GM21576 (cell line): ENCODE data around the gene ASB10.
A peak's percentile ranks its signal among the peaks of the same experiment; 100 is the strongest.

Experiments
- ATAC-seq: cut with Tn5 transposase; IDR thresholded peaks from one replicate; pipeline ENCODE4 v1.9.1; 2021; ENCODE audit warnings: mild to moderate bottlenecking, moderate library complexity; ENCODE audit not compliant: unreplicated experiment

The ASB10 gene, protein sequence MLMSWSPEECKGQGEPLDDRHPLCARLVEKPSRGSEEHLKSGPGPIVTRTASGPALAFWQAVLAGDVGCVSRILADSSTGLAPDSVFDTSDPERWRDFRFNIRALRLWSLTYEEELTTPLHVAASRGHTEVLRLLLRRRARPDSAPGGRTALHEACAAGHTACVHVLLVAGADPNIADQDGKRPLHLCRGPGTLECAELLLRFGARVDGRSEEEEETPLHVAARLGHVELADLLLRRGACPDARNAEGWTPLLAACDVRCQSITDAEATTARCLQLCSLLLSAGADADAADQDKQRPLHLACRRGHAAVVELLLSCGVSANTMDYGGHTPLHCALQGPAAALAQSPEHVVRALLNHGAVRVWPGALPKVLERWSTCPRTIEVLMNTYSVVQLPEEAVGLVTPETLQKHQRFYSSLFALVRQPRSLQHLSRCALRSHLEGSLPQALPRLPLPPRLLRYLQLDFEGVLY

DNA sequence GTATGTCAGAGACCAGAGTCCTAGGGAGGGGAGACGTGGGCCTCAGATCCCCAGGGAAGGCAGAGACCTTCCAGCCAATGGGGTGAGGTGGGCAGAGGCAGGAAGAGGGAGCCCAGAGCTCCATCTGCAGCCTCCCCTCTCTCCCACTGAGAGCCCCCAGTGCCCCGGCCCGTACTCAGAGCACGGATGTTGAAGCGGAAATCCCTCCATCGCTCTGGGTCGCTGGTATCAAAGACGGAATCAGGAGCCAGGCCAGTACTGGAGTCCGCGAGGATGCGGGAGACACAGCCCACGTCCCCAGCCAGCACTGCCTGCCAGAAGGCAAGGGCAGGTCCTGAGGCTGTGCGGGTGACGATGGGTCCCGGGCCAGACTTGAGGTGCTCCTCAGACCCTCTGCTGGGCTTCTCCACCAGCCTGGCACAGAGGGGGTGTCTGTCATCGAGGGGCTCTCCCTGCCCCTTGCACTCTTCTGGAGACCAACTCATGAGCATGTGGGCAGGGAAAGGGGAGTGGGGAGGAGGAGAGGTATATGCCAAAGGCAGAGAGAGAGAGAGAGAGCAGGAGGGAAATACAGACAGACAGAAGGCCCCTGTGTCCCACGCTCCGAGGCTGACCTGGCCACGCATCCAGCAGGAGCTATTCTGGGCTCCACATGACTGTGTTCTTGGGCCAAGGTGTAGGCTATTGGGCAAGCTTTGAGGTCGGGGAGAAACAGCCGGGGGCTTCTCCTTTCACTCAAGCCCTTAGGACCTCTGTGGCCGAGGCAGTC lies at the start of gene ASB10:
Gene ASB10 (minus strand): TSS at position 611 of the 769 bp plus-strand sequence. CDS start 120 bp downstream, at position 491.
- ATAC-seq = no peak

DNA sequence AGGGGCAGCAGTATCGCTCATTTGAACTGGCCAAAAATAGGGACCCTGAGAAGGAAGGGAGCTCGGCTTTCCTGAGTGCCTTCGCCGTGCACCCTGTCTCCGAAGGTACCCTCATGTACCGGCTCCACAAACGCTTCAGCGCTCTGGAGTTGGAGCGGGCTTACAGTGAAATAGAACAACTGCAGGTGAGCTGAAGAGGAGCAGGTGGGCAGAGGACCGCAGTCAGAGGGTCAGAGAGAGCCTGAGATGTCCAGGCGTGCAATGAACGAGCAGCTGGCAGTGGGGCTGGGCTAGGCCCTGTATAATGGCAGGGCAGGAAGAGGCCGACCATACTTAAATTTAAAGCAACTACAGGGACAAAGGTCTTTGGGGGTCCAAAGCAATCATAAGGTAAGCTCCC lies 49.4 kb upstream of the ASB10 start:
- ATAC-seq = no peak

DNA sequence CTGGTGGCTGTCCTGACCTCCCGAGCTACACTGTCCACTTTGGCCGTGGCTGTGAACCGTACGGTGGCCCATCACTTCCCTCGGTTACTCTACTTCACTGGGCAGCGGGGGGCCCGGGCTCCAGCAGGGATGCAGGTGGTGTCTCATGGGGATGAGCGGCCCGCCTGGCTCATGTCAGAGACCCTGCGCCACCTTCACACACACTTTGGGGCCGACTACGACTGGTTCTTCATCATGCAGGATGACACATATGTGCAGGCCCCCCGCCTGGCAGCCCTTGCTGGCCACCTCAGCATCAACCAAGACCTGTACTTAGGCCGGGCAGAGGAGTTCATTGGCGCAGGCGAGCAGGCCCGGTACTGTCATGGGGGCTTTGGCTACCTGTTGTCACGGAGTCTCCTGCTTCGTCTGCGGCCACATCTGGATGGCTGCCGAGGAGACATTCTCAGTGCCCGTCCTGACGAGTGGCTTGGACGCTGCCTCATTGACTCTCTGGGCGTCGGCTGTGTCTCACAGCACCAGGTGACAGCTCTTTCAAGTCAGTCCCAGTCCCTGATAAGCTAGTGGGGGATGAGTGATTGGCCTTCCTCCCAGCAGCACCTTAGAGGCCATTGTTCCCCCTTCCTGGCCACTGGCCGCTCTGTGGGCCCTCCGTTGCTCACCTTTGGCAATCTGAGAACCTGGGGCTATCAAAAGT lies 48.2 kb upstream of the ASB10 start:
- ATAC-seq = no peak

DNA sequence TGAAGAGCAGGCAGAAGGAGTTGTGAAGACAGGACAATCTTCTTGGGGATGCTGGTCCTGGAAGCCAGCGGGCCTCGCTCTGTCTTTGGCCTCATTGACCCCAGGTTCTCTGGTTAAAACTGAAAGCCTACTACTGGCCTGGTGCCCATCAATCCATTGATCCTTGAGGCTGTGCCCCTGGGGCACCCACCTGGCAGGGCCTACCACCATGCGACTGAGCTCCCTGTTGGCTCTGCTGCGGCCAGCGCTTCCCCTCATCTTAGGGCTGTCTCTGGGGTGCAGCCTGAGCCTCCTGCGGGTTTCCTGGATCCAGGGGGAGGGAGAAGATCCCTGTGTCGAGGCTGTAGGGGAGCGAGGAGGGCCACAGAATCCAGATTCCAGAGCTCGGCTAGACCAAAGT lies 46.8 kb upstream of the ASB10 start:
- no peak for ATAC-seq

DNA sequence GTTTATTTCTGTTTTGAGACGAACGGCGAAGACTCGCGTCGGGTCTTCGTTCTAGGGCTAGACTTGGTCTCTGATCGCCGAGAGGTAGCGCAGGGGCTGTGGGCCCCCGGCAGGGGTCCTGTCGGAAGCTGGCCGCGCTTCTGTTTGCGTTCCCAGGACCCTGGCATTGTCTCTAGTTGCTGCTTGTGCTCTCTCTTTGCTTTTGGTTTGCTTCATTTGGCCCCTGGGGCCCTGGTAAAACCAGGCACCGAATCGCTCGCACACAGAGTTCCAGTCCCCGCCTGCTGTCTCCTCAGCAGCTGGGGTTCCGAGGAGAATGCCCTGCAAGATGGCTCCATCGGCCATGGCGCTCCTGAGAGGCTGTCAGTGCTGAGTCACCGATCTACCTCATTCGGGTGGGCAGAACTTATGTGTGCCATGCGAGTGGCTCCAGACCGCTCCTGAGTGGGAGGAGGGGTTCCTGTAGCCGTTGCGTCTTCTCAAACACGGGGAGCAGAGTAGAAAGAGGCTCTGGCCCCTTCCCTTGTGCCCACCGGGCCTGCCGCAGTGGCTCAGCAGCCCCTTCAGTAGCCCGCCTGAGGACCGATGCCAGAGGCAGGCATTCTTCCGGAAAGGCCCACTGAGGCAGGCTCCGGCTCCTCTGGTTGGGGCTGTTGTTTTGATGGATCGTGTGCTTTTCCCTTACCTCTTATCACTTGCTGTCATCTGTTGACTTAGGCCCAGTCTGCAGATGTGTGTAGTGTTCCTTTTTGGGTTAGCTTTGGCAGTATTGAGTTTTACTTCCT lies 46.1 kb upstream of the ASB10 start:
- ATAC-seq = peak; percentile 20

DNA sequence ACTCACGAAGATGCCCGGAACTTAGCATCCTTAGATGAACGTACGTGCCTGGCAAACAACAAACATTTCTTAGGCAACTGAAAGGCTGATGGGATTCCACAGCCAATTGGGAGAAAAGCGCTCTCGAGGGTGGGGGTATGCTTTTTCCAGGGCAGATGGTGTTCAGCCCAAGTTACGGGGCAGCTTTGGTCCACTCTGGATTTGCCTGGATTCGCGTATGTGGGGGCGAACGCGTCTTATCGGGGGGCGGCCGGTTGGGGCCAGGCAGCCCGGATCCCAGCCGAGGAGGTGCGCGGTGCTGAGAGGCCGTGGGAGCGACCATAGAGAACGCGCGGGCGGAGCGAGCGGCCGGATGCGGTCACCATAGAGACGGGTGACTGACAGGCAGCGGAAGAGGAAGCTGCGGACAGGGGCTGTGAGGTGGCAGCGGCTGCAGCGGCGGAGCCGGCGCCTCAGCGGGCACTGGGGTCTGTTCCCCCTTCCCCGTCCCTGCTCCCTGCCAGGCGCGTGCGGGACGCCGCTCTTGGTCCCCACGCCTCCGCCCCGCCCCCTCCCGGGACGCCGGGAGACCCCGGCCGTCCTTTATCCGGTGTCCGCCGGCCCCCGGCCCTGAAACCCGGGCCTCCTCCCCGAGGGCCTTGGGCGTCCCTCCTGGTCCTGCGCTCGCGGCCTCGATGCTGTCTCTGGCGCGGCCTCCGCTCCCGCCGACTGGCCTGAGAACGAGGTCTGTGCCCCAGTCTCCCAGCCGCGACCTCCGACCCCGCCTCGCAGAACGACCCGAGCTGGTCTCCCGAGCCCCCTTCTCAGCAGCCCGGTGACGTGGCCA lies 45.3 kb upstream of the ASB10 start, which contains the start of gene CHPF2:
Gene CHPF2 (plus strand): TSS at position 393 of the 826 bp plus-strand sequence. CDS start 1,529 bp downstream, outside the sequence.
- peak; percentile 95 for ATAC-seq

DNA sequence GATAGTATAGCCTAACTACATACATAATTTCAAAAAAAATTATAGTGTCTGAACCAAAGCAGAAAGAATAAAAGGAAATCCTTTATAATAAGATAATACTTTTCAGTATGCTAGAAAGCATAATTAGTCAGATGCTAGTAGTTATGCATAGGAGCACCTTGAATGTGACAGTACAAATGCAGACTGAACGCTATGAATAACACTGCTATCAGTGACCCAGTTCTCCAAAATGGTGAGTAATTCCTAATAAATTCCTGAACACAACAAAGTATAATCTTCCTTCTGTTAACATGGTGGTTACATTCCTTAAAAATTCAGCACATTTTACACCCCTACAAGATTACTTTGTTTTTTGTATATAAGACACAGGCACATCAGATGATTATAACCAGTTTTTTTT lies 44.0 kb upstream of the ASB10 start:
- no peak for ATAC-seq

DNA sequence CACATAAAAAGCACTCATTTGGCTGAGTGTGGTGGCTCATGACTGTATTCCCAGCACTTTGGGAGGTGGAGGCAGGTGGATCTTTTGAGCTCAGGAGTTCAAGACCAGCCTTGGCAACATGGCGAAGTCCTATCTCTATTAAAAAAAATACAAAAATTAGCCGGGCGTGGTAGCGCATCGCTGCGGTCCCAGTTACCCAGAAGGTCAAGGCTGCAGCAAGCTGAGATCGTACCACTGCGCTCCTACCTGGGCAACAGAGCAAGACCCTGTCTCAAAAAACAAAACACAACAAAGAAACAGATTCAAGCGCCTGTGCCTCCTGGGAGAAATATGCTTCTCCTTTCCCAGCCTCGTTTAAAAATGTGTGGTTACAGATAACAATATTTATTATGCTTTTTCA lies 42.2 kb upstream of the ASB10 start:
- ATAC-seq = no peak

DNA sequence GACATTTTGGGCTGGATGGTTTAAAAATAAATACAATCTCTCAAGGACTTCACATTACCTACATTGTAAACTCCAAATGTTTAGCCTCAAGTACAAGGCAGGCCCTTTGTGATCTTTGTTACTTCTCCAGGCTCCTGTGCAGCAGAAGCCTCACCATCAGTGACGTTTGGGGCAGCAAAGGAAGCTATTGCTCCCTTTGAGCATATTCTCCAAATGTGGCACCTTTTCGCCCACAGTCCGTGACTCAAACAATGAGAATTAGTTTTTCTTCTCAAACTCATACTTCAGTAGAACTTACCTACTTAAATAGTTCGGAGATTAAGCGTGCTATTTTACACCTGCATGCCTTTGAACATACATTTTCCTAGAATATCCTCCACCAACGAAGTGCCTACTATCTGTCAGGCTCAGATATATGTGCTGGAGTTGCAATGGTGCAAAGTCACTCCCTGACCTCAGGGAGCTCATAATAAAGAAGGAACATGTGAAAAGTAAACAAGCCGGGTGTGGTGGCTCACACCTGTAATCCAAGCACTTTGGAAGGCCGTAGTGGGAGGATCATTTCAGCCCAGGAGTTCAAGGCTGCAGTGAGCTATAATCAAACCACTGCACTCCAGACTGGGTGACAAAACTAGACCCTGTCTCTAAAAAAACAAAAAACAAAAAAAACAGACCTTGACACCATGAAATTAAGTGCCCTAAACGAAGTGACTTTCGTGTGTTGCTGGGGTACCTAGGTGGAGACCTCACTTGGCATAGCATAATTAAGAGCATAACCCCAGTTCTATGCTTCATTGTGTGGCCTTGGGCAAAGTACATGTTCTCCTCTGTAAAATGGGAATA lies 41.2 kb upstream of the ASB10 start:
- no peak for ATAC-seq

DNA sequence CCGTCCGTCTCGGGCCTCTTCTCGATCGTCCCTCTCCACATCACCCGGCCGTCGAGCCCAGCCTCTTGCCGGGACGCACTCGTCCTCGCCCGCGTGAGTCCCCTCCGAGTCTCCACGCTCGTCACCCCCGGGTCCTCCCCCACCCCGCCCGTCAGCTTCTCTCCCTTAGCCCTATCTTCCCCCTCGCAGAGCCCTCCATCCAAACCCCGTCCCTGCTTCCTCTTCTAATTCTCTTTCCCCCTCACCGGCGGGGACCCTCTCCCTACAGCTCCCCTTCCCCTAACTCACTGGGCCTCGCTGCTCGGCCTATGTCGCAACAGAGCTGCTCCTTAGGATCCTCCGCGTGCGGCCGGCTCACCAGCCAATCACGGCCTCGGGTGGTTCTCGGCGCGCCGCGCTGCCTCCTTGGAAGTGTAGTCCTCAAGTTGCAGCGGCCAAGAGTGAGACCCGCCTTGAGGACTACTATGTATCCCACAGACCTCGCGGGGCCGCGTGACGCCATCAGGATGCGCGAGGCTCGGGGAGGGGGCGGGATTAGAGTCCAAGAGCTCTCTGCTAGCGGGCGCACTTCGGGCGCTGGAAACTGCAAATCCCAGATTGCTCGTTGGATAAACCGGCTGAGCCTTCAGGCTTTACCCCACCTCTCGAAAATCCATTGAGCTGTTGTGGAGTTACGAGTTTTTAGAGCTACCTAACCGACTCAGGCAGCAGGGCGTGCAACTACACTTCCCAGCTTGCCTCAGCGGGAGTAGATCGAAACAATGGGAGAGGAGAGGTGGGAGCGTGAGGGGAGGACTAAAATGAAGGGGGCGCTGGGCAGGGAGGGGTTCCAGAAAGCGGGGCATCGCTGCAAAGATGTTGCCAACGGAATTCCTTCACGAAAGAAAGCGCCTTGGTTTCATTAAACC lies 40.1 kb upstream of the ASB10 start, which contains the start of gene ABCF2:
Gene ABCF2 (minus strand): TSS at position 331 of the 908 bp plus-strand sequence. CDS start 747 bp downstream, outside the sequence.
- peak; percentile 99 for ATAC-seq

DNA sequence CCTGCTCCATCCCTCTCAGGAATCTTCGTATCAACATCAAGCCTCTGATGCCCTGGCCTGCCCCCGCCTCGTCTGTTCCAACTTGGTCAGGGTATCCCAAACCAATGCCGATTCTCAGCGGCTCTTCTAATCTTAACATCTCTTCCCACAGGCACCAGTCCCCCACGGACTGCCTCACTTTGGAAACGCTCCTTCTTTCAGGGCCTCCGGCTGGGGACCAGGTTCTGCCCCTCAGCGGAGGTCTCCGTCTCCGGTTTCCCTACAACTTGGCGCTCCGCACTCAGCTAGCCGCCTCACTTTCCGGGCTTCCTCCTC lies 39.5 kb upstream of the ASB10 start:
- ATAC-seq = peak; percentile 12

DNA sequence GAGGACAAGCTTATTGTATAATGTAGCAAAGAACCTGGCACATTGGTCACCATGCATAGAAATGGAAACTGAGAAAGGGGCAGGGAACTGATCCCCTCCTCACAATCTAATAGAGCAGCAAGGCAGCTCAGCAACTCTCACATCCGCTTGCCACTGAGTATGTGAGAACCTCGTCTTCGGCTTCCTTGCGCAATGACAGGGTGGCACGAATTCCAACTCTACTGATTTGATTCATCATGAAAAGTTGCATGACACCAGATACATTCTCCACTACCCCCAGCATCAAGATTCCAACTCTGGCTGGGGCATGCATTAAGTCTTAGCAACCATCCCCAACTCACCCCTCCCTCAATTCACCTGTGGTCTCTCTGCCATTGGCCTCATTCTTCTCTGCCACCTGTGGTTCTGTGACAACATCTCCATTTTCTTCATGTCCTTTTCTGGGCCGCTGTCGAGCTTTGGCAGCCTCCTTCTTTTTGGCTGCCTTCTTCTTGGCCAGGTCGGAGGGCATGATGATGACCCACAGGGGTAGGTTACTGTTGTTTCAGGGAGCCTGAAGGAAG lies 39.0 kb upstream of the ASB10 start:
- no peak for ATAC-seq

DNA sequence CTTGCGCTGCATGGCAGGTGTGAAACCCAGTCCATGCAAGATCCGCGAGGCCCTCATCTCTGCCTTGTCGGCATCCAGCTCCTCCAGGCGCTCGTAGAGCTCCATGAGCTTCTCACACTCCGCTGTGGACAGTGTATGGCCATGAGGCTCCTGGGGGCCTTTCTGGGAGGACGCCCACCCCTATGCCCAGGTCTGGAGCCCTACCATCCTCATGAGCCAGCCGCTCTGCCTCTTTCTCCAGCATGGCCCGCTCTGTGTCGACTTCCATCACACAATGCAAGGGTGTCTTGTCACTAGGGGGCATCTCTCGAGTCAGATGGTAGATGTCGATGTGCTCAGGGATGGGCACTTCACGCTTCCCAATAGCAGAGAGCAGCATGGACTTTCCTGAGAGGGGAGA lies 36.7 kb upstream of the ASB10 start:
- ATAC-seq = no peak

DNA sequence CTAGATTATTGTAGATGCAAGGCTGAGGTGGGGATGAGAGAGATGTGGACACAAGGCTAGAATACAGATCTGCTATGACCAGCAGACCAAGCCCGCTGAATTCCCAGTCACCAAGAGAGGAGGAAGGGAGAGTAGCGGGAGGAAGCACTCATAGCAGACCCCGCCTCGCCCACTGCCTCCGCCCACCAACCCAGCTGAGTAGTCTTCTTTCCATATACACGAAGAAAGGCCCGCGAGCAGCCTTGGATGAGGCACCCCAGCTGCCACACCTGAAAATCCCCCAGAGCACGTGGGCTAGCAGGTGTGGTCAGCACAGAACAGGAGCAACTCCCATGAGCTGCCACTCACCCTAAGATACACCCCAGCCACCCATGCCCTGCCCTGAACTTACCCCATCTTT lies 31.1 kb upstream of the ASB10 start:
- ATAC-seq = no peak

DNA sequence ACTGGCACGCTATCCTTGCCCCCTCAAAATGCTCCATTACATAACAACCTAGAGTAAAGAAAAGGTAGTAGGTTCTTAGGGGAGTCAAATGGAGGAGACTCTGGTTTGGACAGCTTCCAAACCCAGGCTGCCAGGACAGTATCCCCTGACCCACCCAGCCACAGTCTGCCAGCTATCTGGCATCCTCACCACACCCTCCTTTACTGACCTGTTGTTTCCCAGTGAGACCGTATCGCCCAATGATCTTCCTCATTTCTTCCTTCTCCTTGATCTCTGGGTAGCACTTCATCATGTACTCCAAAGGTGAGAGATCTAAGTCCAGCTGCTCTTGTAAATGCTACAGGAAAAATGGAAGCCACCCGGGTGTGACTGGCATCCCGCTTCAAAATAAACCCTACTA lies 28.3 kb upstream of the ASB10 start:
- ATAC-seq = no peak

DNA sequence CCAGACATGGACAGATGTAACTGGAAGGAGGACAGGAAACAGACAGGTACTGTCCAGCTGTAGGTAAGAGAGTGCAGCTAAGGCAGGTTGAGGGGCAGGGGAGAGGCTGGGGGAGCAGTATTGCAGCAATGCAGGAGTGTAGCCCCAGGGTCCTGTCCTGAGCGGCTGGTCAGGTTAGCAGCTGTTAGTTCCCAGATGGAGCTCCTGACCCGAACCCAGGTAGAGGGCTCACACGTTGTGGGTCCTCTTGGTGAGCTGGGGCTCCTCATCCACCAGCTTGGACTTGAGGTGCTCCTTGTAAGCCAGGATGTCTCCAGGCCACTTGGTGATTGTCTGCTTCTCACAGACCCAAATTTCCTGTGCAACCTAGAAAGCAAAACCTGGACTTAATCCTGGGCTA lies 26.8 kb upstream of the ASB10 start:
- ATAC-seq = no peak

DNA sequence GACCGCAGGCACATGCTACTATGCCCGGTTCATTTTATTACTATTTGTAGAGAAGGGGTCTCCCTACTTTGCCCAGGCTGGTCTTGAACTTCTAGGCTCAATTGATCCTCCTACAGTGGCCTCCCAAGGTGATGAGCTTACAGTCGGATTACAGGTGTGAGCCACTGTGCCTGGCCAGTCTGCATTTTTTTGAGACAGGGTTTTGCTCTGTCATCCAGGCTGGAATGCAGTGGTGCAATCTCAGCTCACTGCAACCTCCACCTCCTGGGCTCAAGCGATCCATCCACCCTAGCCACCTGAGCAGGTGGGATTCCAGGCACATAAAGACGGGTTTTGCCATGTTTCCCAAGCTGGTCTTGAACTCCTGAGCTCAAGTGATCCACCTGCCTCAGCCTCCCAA lies 25.6 kb upstream of the ASB10 start:
- ATAC-seq = no peak
